ENCODE data around the gene SAT2.
A peak's percentile ranks its signal among the peaks of the same experiment; 100 is the strongest.
"Not testable (repeated sequence)": the region's sequence is repeated elsewhere in the genome, so short reads cannot be mapped to it uniquely, and the experiment has no call there.

The SAT2 gene

DNA sequence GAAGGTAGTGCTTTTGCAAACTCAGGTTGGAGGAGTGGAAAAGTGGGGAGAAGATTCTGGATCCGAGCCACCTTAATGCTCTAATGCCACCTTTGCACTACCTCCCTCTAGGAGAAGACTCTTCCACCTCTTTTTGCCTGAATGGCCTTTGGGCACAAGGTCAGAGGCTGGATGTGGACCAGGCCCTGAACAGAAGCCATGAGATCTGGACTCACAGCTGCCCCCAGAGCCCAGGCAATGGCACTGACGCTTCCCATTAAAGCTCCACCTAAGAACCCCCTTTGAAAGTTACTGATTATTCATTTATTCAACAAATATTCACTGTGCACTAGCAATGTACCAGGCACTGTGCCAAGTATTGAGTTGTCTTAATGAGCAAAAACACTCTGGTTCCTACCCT lies 5.5 kb upstream of the SAT2 start:
- no peak for DNase-seq (ENCODE audit: low read depth)

DNA sequence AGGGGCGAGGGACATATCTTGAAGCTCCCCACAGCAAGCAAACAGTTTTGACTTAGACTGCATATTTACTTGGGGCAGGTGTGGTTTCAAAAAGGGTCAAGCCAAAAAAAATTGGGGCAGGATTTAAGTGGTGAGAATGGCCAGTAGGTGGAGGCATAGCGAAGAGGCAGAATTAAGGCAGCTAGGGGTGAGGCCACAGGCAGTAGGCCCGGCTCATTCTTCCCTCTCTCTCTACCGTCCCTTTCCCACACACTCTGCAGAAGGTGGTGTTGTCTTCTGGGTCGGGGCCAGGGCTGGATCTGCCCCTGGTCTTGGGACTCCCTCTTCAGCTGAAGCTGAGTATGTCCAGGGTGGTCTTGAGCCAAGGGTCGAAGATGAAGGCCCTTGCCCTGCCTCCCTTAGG lies 4.9 kb upstream of the SAT2 start:
- DNase-seq (ENCODE audit: low read depth): peak; percentile 15

DNA sequence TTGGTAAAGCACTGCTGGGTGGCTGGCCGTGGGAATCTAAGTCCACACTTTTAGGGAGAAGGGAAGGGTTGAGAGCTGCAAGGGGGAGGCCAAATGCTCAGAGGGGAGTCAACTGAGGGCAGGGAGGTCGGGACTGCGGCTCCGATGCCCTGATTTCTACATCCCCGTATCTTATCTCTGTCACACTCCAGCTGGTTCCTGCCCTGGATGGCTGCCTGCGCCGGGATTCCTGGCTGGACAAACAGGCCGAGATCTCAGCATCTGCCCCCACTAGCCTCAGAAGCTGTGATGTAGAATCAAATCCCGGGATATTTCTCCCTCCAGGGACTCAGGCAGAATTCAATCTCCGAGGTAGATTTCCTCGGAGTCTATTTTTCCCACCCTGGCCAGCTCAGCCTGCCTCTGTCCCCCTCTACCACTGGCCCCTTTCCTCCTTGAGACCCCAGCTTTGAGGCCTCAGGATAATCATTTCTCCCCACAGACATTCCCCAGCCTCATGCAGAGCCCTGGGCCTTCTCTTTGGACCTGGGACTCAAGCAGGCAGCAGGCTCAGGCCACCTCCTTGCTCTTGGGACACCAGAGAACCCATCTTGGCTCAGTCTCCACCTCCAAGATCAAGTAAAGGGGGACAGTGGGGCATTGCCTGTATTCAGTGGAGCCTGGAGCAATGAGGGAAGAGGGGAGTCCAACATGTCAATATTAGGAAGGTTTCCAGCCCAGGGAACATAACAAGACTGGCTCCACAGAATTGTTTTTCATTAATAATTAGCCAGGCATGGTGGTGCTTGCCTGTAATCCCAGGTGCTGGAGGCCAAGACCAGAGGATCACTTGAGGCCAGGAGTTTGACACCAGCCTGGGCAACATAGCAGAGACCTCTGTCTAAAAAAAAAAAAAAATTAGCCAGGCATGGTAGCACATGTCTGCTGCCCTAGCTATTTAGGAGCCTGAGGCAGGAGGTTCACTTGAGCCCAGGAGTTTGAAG lies 4.1 kb upstream of the SAT2 start:
- no peak for DNase-seq (ENCODE audit: low read depth)

DNA sequence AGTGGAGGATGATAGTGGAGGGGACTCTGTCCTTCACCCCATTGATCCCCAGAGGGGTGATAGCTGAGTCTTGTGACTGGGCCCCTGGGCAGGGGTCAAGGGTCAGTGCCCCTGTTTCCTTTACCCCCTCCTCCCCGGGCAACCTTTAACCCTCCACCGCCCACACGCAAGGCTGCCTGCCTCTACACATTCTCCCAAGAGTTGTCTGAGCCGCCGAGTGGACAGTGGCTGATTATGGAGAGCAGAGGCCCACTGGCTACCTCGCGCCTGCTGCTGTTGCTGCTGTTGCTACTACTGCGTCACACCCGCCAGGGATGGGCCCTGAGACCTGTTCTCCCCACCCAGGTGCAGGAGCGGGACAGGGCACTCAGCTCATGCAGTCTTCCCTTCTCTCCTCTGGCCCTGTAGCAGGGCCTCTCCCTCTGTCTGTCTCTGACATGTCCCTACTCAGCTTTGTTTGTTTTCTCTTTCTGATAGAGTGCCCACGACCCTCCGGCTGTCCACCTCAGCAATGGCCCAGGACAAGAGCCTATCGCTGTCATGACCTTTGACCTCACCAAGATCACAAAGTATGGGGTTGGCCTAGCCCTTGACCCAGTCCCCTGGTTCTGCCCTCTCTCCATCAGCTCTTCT lies 2.4 kb upstream of the SAT2 start, which contains the start of gene SHBG:
TSS of gene SHBG (plus strand) at position 197 of the 633 bp plus-strand sequence. CDS start at position 235, 38 bp downstream.
- DNase-seq (ENCODE audit: low read depth): no peak

DNA sequence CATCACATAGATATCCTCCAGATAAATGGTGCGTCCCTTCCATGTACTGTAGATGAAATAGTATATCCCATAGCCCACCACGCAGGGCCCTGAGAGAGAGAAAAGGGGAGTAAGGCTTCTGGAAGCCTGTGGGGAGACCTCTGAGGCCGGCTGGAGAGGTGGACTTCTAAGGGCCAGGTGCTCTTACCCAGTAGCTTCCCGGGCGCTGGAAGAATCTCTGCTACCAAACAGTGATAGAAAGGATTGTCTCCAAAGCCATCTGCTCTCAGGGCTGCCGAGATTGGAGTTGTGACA lies 718 bp downstream of the SAT2 start:
- DNase-seq (ENCODE audit: low read depth): peak; percentile 11

DNA sequence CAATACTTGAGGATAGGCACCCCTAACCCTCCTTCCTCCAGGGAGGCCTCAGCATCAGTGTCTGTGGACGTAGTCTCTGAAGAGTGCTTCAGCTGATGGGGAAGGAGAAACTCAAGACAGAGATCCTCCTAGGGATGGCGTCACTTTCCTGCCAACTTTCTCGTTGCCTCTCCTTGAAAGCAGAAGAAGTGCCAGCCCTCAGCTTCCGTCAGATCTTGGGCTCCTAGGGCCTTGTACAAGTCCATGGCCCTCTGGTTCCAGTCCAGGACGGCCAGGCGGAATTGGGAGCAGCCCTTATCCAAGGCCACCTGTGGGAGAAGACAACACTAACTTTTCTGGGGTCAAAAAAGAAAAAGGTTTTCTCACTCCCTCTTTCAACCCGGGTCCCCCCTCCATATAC lies 1.3 kb downstream of the SAT2 start:
- no peak for DNase-seq (ENCODE audit: low read depth)

DNA sequence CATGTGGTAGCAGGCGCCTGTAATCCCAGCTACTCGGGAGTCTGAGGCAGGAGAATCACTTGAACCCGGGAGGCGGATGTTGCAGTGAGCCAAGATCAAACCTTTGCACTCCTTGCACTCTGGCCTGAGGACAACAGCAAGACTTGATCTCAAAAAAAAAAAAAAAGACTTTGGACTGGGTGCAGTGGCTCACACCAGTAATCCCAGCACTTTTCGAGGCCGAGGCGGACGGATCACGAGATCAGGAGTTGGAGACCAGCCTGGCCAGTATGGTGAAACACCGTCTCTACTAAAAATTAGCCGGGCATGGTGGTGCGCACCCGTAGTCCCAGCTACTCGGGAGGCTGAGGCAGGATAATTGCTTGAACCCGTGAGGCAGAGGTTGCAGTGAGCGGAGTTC lies 1.9 kb downstream of the SAT2 start:
- not testable (repeated sequence) for DNase-seq (ENCODE audit: low read depth)

DNA sequence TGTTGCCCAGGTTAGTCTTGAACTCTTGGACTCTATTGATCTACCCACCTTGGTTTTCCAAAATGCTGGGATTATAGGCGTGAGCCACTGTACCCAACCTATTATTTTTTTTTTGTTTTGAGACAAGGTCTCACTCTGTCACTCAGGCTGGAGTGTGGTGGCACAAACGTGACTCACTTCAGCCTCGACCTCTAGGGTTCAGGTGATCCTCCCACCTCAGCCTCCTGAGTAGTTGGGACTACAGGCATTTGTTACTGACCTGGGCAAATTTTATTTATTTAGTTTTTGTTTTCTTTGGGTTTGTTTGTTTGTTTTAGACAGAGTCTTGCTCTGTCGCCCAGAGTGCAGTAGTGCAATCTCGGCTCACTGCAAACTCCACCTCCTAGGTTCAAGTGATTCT lies 4.0 kb downstream of the SAT2 start:
- DNase-seq (ENCODE audit: low read depth): no peak

DNA sequence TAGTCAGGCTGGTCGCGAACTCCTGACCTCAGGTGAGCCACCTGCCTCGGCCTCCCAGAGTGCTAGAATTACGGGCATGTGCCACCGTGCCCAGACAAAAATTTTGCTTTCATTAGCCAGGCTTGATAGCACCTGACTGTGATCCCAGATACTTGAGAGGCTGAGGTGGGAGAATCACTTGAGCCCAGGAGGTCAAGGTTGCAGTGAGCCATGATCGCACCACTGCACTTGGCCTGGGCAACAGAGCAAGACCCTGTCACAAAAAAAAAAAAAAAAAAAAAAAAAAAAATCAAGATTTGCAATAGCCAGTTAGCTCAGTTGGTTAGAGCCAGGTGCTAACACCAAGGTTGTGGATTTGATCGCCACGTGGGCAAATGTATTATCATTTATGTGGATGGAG lies 6.8 kb downstream of the SAT2 start:
- DNase-seq (ENCODE audit: low read depth): no peak

DNA sequence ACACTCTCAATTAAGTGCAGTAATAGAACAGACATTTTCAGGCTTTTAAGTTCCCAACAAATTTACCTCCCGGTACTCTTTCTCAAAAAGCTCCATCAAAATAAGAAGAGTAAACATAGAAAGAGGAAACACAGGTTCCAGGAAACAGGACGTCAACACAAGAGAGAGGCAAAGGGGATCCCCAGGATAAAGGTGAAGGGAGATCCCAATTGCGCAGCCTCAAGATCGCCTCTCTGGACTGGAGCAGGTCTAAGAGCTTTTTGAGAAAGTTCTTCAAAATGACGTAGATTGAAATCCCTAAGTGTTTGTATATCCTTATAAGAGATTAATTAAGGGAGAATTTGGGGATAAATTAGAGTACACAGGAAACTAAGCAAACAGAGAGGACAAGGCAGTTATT lies 9.0 kb downstream of the SAT2 start:
- no peak for DNase-seq (ENCODE audit: low read depth)

DNA sequence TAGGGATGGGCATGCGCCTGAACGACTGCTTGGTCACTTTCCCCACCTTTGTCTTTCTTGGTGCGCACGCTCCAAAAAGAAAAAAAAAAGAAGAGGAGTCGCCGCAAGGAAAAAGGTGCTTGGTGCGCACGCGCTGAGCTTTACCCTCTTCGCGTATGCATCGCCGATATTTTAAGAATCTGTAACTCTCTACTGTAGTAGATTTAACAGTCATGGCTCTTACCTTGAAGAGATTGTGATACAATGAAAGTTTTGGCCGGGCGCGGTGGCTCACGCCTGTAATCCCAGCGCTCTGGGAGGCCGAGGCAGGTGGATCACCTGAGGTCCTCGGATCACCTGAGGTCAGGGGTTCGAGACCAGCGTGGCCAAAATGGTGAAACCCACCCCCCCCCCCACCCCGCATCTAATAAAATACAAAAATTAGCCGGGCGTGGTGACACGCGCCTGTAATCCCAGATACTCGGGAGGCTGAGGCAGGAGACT lies 12.3 kb downstream of the SAT2 start:
- DNase-seq (ENCODE audit: low read depth): no peak

DNA sequence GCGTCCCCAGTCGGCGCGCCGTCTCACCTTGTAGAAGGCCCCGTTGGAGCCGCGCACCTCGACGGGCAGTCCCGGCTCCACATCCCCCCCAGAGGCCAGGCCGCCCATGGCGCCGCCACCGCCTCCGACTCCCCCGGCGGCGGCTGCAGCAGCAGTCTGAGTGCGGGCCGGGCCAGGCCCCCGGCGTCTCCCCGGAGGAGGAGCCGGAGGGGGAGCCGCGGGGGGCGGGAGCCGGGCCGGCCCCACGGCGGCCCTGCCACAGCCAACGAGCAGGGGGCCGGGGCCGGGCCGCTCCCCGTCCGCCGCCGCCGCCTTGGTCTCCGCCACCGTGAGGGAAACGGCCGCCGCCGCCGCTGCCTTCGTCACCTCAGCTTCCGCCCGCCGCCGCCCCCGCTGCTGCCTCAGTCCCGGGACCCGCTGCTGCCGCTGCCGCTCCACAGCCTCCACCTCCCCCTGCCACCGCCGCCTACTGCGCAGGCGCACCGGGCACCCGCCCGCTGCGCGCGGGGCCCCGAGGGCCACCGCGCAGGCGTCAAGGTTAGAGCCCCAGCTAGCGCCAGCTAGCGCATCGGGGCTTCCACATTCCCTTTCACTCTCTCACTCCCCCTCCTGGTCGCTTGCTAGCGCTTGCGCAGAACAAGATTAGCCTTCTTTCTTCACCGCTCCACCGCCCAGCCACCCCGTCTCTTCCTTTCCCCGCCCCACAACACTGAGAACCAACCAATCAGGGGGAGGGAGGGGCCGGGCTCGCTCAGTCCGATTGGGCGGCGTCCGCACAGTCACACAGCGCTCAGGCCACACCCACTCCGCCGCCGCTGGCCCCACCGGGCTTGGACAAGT lies 13.0 kb downstream of the SAT2 start, which contains the start of gene FXR2:
TSS of gene FXR2 (minus strand) at position 473 of the 840 bp plus-strand sequence. CDS start at position 108, 365 bp downstream.
- peak; percentile 100 for DNase-seq (ENCODE audit: low read depth)

DNA sequence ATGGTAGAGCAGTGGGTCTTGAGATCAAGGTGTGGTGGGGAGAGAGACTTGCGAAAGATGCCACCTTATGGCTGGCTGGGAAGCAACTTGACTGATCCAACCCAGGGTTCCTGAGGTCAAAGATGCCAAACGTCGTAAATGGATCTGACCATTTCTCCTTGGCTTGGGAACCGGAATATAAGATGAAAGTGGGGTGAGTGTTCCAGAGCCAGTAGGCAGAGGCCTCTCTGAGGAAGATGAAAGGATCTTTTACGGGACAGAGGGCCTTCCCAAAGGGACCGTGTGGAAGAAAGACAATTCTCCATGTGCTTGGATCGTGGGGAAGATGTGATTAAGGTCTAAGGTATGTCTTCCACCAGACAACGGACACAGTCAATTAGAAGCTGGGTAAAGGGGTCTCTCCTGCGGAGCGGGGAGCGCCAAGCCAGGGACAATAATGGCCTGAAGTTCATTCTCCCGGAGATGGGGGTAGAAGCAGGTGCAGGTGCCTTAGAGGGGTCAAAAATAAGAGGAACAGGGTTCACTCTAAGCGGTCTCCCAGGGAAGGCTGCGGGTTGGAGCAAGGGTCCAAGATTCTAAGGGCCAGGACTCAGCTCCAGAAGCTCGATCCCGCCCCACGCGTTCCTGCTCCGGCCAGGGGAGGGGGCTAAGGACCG lies 13.7 kb downstream of the SAT2 start:
- DNase-seq (ENCODE audit: low read depth): peak; percentile 14

DNA sequence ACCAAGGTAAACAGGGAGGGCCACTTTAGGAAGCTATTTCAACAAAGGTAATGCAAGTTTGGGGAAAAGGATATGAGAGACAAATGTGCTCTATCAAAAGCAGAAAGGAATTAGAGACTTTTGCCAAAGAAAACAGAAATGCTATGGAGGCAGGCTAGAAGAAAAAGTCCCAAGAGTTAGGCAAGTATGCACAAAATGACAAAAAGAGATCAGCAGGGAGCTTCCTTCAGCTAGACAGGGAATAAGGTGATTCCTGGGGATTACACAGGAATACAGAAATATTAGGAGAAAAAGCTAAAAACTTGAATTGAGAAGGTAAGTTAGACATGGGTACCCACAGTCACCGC lies 15.4 kb downstream of the SAT2 start:
- no peak for DNase-seq (ENCODE audit: low read depth)

DNA sequence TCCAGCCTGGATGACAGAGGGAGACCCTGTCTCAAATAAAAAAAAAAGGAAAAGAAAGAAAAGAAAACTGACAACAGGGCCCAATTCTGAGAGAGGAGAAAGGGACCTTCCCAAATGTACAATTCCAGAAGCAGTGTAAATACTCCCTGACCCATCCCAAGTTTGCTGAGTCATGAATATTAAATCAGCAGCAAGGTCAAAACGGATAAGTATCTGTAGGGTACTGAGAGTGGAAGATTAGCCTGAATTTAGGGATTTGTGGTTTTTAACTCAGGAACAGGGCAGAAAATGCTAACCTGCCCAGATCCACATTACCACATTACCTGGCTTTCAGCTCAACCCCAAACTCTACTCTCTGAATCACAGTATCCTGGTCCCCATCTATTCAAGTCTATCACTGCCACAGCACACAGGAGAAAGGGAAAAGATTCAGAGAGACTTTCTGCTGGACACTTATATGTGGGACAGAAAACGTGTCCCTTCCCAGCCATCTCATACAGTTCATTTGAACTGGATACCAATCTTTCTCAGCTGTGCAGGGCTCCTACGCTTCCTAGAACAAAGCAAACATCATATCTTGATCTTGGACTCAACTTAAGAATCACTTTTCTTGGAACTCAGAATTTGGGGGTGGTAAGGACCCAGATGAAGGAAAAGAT lies 15.9 kb downstream of the SAT2 start:
- DNase-seq (ENCODE audit: low read depth): no peak

DNA sequence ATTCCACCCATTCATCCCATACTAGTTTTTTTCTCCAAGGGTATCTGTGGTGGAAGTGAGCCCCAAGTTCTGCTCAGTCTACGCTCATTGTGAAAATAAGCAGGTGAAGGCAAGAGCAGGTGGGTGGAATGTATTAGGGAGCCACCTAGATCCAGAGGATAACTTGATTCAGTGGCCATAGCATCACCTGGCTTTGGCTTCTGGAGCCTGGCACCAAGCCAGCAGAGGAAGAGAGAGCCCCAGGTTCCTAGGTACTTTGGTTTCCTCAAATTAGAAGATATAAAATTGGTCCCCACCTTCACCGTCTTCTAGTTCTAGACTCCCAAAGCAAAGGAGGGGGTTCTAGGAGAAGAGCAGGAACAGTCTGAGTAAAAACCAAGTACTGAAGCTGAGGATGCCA lies 17.0 kb downstream of the SAT2 start:
- no peak for DNase-seq (ENCODE audit: low read depth)

DNA sequence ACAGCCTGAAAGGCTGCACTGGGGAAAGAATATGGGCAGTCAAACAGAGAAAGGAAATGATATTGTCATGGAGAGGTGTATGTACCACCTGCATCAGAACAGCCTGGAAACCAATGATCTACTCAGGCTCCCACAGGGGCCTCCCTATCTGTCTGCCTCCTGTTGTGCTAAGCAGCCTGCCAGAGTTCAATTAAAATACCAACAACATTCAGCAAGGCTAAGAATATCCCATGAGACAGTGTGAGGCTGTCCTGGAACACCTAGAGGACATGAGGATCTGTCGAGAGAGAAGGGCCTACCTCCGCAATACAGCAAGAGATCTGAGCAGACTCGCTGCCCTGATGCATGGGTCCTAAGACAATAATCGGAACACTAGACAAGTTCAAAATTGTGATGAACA lies 21.3 kb downstream of the SAT2 start:
- DNase-seq (ENCODE audit: low read depth): no peak

DNA sequence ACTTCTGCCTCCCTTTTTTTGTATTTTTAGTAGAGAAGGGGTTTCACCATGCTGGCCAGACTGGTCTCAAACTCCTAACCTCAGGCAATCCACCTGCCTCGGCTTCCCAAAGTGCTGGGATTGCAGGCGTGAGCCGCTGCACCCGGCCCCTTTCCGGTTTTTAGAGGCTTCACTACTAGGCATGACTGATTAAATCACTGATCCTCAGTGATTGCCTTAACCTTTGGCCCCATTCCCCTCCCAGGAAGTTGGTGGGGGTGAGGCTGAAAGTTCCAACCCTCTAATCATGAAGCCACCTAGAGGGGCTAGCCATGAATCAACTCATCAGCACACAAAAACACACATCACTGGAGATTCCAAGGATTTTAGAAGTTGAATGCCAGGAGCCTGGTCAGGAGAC lies 30.1 kb downstream of the SAT2 start:
- not testable (repeated sequence) for DNase-seq (ENCODE audit: low read depth)

DNA sequence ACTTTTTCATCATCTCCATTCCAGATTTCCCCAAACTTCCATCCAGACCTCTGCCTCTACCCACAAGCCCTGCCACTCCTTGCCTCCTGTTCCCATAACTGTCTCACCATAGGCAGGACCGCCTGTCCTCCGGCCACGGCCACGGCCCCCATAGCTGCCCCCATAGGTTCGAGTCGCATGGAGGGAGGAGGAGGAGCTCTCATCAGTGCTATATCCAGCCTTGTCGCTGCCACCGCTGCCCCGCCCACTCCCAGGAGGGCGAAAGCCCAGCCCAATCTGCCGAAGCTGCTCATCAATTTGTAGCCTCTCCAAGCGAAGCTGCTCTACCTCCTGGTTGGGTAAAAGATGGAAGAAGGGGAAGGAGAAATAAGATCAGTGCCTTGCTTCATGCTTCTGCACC lies 34.3 kb downstream of the SAT2 start:
- no peak for DNase-seq (ENCODE audit: low read depth)

DNA sequence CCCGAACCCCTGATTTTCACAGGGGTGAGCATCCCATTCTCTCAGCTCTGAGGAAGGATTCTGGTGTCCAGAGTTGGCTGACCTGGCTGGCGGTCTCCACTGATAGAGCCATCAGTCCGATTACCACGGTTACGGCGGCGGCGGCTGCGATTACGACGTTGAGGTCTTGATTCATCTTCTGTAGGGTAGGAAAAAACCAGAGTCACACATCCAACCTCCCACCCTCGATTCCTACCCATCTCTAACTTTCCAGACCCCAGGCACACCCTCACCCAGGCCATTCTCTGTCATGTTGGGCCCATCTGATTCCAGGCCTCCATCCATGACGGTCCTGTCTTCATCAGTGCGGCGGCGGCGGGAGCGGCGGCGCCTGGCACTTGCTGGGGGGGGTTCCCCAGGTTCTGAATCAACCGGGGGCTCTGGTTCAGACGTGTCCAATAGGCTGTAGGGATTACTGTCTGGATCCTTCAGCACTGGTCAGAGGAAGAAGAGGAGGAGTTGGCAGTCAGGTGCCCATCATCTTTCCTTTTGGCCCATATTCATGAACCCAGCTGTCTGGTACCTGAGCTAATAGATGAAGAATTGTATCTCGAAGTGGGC lies 35.1 kb downstream of the SAT2 start:
- no peak for DNase-seq (ENCODE audit: low read depth)

DNA sequence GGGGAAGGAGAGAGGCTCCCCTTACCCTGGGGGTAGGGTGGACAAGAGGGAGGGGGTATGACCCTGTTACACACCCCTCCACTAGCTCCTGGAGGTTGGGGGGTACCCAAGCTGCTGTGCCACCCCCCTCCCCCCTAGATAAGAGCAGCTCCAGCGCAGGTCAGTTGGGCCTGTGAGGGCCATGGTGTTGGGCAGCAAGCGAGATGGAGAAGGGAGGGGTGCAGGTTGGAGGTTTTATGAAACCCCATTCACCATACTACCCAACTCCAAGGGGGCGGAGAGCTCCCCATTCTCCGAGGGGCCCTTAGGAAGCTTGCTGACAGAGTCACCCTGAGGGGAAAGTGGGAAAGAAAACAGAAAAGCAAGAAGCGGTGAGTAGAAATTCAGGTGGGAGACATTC lies 36.0 kb downstream of the SAT2 start:
- DNase-seq (ENCODE audit: low read depth): no peak
